Mesenchymal stem cell (in vitro differentiated cells and primary cell): ENCODE data around the gene MAPK8.
"Not testable (repeated sequence)": the region's sequence is repeated elsewhere in the genome, so short reads cannot be mapped to it uniquely, and the experiment has no call there.

ENCODE experiments used
- DNase-seq: peaks from one replicate; pipeline ENCODE4 v3.0.0-alpha.2; 2013
- H2AFZ ChIP-seq: one replicate; pipeline ENCODE4 v1.6.1; 2013; ENCODE audit warnings: low read depth, mild to moderate bottlenecking, control low read depth, inconsistent platforms, low read length, moderate library complexity
- H2AK5ac ChIP-seq: 2 replicates; pipeline ENCODE4 v1.6.1; 2013; ENCODE audit warnings: low read length, moderate library complexity, mild to moderate bottlenecking, inconsistent platforms; ENCODE audit not compliant: severe bottlenecking
- H2BK120ac ChIP-seq: one replicate; pipeline ENCODE4 v1.6.1; 2013; ENCODE audit warnings: low read depth, mild to moderate bottlenecking, inconsistent platforms, low read length, moderate library complexity
- H2BK12ac ChIP-seq, 2 experiments: one replicate each; pipeline ENCODE4 v1.6.1; 2013; ENCODE audit warnings: inconsistent platforms in 2 of 2, low read length in 2 of 2, mild to moderate bottlenecking in 2 of 2, moderate library complexity in 2 of 2, control low read depth in 1 of 2
- H2BK15ac ChIP-seq: one replicate; pipeline ENCODE4 v1.6.1; 2013; ENCODE audit warnings: mild to moderate bottlenecking, low read depth, inconsistent platforms; ENCODE audit not compliant: poor library complexity, severe bottlenecking
- H2BK5ac ChIP-seq: 2 replicates; pipeline ENCODE4 v1.6.1; 2013; ENCODE audit warnings: low read depth, mild to moderate bottlenecking, low read length, control low read depth, inconsistent platforms; ENCODE audit not compliant: poor library complexity, severe bottlenecking
- H3K14ac ChIP-seq, 2 experiments: one replicate each; pipeline ENCODE4 v1.6.1; 2013; ENCODE audit warnings: inconsistent platforms in 2 of 2, low read length in 2 of 2, control low read depth in 1 of 2, mild to moderate bottlenecking in 1 of 2, moderate library complexity in 1 of 2
- H3K18ac ChIP-seq, 2 experiments: one replicate each; pipeline ENCODE4 v1.6.1; 2013; ENCODE audit warnings: inconsistent platforms in 2 of 2, low read length in 2 of 2, control low read depth in 1 of 2, low read depth in 1 of 2, mild to moderate bottlenecking in 1 of 2
- H3K23ac ChIP-seq, 2 experiments: one replicate each; pipeline ENCODE4 v1.6.1; 2013; ENCODE audit warnings: inconsistent platforms in 2 of 2, low read length in 2 of 2, mild to moderate bottlenecking in 2 of 2, moderate library complexity in 2 of 2, control low read depth in 1 of 2
- H3K27ac ChIP-seq: 2 replicates; pipeline ENCODE4 v1.5.1; 2013; ENCODE audit warnings: mild to moderate bottlenecking, moderate library complexity, low read length, control low read depth, inconsistent platforms; ENCODE audit not compliant: poor library complexity, severe bottlenecking
- H3K27me3 ChIP-seq, 2 experiments: 2 replicates each; pipeline versions ENCODE4 v1.6.1 to v1.7.0; 2013; ENCODE audit warnings: low read length in 2 of 2, mild to moderate bottlenecking in 2 of 2, moderate library complexity in 2 of 2, control low read depth in 1 of 2, inconsistent platforms in 1 of 2; ENCODE audit not compliant: control insufficient read depth in 1 of 2, insufficient read depth in 1 of 2
- H3K36me3 ChIP-seq, 2 experiments: 2 replicates each; pipeline versions ENCODE4 v1.6.1 to v1.7.0; 2013; ENCODE audit warnings: low read length in 2 of 2, control low read depth in 1 of 2, inconsistent platforms in 1 of 2, low read depth in 1 of 2, mild to moderate bottlenecking in 1 of 2; ENCODE audit not compliant: insufficient read depth in 2 of 2, control insufficient read depth in 1 of 2
- H3K4ac ChIP-seq, 2 experiments: one replicate each; pipeline ENCODE4 v1.6.1; 2013; ENCODE audit warnings: inconsistent platforms in 2 of 2, low read length in 2 of 2, mild to moderate bottlenecking in 2 of 2, moderate library complexity in 2 of 2, control low read depth in 1 of 2, low read depth in 1 of 2
- H3K4me1 ChIP-seq: 2 replicates; pipeline ENCODE4 v1.6.1; 2013; ENCODE audit warnings: low read depth, low read length, control low read depth; ENCODE audit not compliant: control insufficient read depth, insufficient read depth
- H3K4me2 ChIP-seq: 2 replicates; pipeline ENCODE4 v1.6.1; 2013; ENCODE audit warnings: low read length, mild to moderate bottlenecking, inconsistent platforms; ENCODE audit not compliant: poor library complexity, severe bottlenecking
- H3K4me3 ChIP-seq, 2 experiments: 2 replicates each; pipeline versions ENCODE4 v1.5.1 to v1.7.0; 2013; ENCODE audit warnings: low read length in 2 of 2, mild to moderate bottlenecking in 2 of 2, control low read depth in 1 of 2, low read depth in 1 of 2; ENCODE audit not compliant: insufficient read depth in 1 of 2
- H3K79me1 ChIP-seq: replicated peaks from 2 replicates; pipeline ENCODE4 v1.6.1; 2013; ENCODE audit warnings: mild to moderate bottlenecking, control low read depth, low read length, inconsistent platforms; ENCODE audit not compliant: poor library complexity, severe bottlenecking
- H3K9ac ChIP-seq: 2 replicates; pipeline ENCODE4 v1.7.0; 2013; ENCODE audit warnings: mild to moderate bottlenecking, low read length, moderate library complexity
- H3K9me3 ChIP-seq: 2 replicates; pipeline ENCODE4 v1.7.0; 2013; ENCODE audit warnings: mild to moderate bottlenecking, low read length; ENCODE audit not compliant: control insufficient read depth
- H4K8ac ChIP-seq: one replicate; pipeline ENCODE4 v1.6.1; 2013; ENCODE audit warnings: inconsistent platforms, mild to moderate bottlenecking, low read length, moderate library complexity
- H4K91ac ChIP-seq: one replicate; pipeline ENCODE4 v1.6.1; 2013; ENCODE audit warnings: mild to moderate bottlenecking, low read length, inconsistent platforms
- WGBS: methylation state at CpG from one replicate; pipeline ENCODE4 v1.1.7; 2013; ENCODE audit warnings: mixed read lengths; 5-methylcytosine and 5-hydroxymethylcytosine counted together

Gene MAPK8

GRCh38 chr10:48347539-48347938 lies 41.1 kb downstream of the MAPK8 start:
- H2BK5ac ChIP-seq, H3K27me3 ChIP-seq, H3K27ac ChIP-seq, H3K4ac ChIP-seq, DNase-seq, H2BK15ac ChIP-seq, H4K91ac ChIP-seq, H2AFZ ChIP-seq, H3K18ac ChIP-seq, H2BK12ac ChIP-seq, H3K4me3 ChIP-seq, H3K36me3 ChIP-seq, H4K8ac ChIP-seq, H3K23ac ChIP-seq, H3K4me2 ChIP-seq, H2AK5ac ChIP-seq, H3K4me1 ChIP-seq, H3K14ac ChIP-seq, H3K9me3 ChIP-seq, H2BK120ac ChIP-seq, H3K9ac ChIP-seq: not testable (repeated sequence)
- WGBS, result 100% methylated on average over 2 of the region's 2 CpGs
- peaks cover 19% of the 10 kb centered on the region for H3K79me1 ChIP-seq

DNA sequence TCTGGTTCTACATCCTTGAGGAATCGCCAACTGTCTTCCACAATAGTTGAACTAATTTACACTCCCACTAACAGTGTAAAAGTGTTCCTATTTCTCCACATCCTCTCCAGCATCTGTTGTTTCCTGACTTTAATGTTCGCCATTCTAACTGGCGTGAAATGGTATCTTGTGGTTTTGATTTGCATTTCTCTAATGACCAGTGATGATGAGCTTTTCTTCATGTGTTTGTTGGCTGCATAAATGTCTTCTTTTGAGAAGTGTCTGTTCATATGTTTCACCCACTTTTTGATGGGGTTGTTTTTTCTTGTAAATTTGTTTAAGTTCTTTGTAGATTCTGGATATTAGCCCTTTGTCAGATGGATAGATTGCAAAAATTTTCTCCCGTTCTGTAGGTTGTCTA lies 41.5 kb downstream of the MAPK8 start:
- not testable (repeated sequence) for H4K91ac ChIP-seq, H2BK120ac ChIP-seq, H3K4me3 ChIP-seq, H3K9me3 ChIP-seq, H3K9ac ChIP-seq, H3K18ac ChIP-seq, H3K4me1 ChIP-seq, H3K27ac ChIP-seq, DNase-seq, H3K36me3 ChIP-seq, H2BK12ac ChIP-seq, H2AK5ac ChIP-seq, H3K4ac ChIP-seq, H4K8ac ChIP-seq, H2BK5ac ChIP-seq, H2BK15ac ChIP-seq, H3K27me3 ChIP-seq, H3K4me2 ChIP-seq, H3K23ac ChIP-seq, H2AFZ ChIP-seq, H3K14ac ChIP-seq
- 97% methylated on average over 4 of the region's 4 CpGs for WGBS
- H3K79me1 ChIP-seq, result peaks cover 18% of the 10 kb centered on the region

DNA sequence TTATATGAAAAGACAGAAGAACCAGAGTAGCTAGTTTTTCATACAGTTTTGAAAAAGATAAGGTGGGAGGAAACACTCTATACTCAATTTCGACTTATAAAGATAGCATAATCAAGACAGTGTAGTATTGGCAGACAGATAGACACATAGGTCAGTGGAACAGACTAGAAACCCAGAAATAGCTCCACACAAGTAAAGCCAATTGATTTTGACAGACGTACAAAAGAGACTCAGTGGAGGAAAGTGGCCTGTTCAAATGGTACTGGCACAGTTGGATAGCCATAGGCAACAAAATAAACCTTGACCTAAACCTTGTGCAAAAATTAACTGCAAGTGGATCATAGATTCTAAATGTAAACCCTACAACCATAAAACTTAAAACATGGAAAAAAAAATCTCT lies 46.8 kb downstream of the MAPK8 start:
- 100% methylated on average over 1 of the region's 2 CpGs for WGBS
- no peaks in the 10 kb centered on the region for H3K9me3 ChIP-seq
- no peak overlapping the region for H4K91ac ChIP-seq
- no peak for DNase-seq
- H2BK5ac ChIP-seq, result no peak overlapping the region
- H3K4me3 ChIP-seq, result no peak overlapping the region
- H3K79me1 ChIP-seq, result peaks cover 10% of the 10 kb centered on the region
- no peak overlapping the region for H3K4ac ChIP-seq
- no peak overlapping the region for H3K23ac ChIP-seq
- H2AFZ ChIP-seq, result no peak overlapping the region
- H2BK15ac ChIP-seq, result no peak overlapping the region
- H2AK5ac ChIP-seq, result no peak overlapping the region
- H3K4me1 ChIP-seq, result no peaks in the 10 kb centered on the region
- no peak overlapping the region for H4K8ac ChIP-seq
- no peaks in the 10 kb centered on the region for H3K36me3 ChIP-seq
- H2BK120ac ChIP-seq, result no peak overlapping the region
- H3K14ac ChIP-seq, result no peak overlapping the region
- no peaks in the 10 kb centered on the region for H3K27me3 ChIP-seq
- H3K27ac ChIP-seq, result no peak overlapping the region
- H2BK12ac ChIP-seq, result no peak overlapping the region
- H3K4me2 ChIP-seq, result no peak overlapping the region
- no peak overlapping the region for H3K18ac ChIP-seq
- H3K9ac ChIP-seq, result no peak overlapping the region

- no peak overlapping the region for H3K4me2 ChIP-seq
- no peaks in the 10 kb centered on the region for H3K4me1 ChIP-seq
- no peak overlapping the region for H3K9ac ChIP-seq
Measured at GRCh38 chr10:48357631-48358030, 51.2 kb downstream of the MAPK8 start.

More at GRCh38 chr10:48357631-48358030, 51.2 kb downstream of the MAPK8 start:
- Histone ChIP-seq H4K8ac (no peak overlapping the region), H2BK15ac (no peak overlapping the region), H3K4ac (no peak overlapping the region), H2BK12ac (no peak overlapping the region), H3K9me3 (no peaks in the 10 kb centered on the region), H2AK5ac (no peak overlapping the region), H2AFZ (no peak overlapping the region), H3K27ac (no peak overlapping the region), H4K91ac (no peak overlapping the region), H3K18ac (no peak overlapping the region), H3K36me3 (no peaks in the 10 kb centered on the region), H3K14ac (no peak overlapping the region), H3K27me3 (no peaks in the 10 kb centered on the region), H3K79me1 (peaks cover 8% of the 10 kb centered on the region), H2BK120ac (no peak overlapping the region), H3K23ac (no peak overlapping the region), H2BK5ac (no peak overlapping the region), H3K4me3 (peak overlapping the region in 1 of 2 experiments; percentile 22)
- WGBS, result 100% methylated on average over 3 of the region's 5 CpGs
- DNase-seq, result no peak
